Measurements from ENCODE around the gene ADCK1. TPM values are rescaled to one million over a fixed set of nuclear protein-coding genes. Genes with fewer than 3 reads are reported as not detected.
"Not testable (repeated sequence)": the region's sequence is repeated elsewhere in the genome, so short reads cannot be mapped to it uniquely, and the experiment has no call there.

Gene ADCK1
- total and polyA plus RNA-seq, 2 experiments from 2014 or later, result 8.2 to 16.4 TPM

DNA sequence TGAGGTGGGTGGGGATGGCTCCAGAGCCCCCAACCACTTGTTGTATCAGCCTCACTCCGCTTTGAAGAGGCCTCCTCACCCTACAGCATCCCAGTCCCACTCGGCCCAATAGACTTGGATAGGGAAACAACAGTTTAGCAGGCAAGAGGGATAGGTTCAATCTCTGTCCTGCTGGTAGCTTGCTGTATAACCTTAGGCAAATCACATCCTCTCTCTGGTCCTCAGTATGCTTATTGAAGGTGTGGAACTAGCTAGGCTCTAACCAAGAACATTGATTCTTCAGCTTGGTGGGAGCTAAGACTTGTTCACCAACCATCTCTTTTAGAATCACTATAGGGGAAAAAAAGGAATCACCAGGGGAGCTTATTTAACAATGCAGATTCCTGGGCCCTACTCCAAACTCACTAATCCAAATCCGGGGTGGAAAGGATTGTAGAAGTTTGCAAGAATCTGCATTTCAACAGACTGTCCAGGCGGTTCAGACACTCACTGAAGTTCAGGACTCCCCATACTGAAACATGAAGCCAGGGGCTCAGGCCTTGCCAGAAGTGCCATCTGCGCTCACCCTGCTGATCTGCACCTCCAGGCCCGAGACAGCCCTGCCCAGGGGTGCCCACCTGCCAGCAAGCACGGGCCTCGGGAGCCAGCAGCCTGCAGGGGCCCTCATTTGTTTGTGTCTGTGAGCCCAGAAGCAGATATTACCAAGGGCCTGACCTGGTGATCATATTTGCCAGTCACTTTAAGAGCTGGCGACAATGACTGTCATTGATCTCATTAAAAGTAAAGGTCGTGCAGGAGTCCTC lies 113.0 kb downstream of the ADCK1 start:
- Histone ChIP-seq H3K9me3 (ENCODE audit: low read depth) (no peaks in the 10 kb centered on the region), H3K79me2 (no peaks in the 10 kb centered on the region), H3K9me2 (replicated peaks; ENCODE audit: insufficient read depth) (no peaks in the 10 kb centered on the region), H3K4me2 (no peak overlapping the region), H3K36me3 (replicated peaks; ENCODE audit: insufficient read depth, low read depth) (no peaks in the 10 kb centered on the region), H3K4me1 (ENCODE audit: insufficient read depth) (no peaks in the 10 kb centered on the region), H3K27ac (no peak overlapping the region), H3K4me3 (no peak overlapping the region), H2AFZ (no peak overlapping the region), H4K20me1 (ENCODE audit: insufficient read depth, poor library complexity, severe bottlenecking) (no peaks in the 10 kb centered on the region), H3K27me3 (no peaks in the 10 kb centered on the region)
- TF ChIP-seq EZH2phosphoT487 (IDR thresholded peaks at IDR 0.05; ENCODE audit: low read depth, severe bottlenecking, unreplicated experiment), result no peak
- no peak for TF ChIP-seq CTCF (IDR thresholded peaks at IDR 0.05; ENCODE audit: poor library complexity)
- TF ChIP-seq EZH2 (IDR thresholded peaks at IDR 0.05; ENCODE audit: borderline replicate concordance), result no peak
- no peak for DNase-seq (ENCODE audit: low spot score)
- WGBS (ENCODE audit: low lambda C conversion rate, missing lambda C conversion rate), result 77% methylated on average over 10 of the region's 10 CpGs

DNA sequence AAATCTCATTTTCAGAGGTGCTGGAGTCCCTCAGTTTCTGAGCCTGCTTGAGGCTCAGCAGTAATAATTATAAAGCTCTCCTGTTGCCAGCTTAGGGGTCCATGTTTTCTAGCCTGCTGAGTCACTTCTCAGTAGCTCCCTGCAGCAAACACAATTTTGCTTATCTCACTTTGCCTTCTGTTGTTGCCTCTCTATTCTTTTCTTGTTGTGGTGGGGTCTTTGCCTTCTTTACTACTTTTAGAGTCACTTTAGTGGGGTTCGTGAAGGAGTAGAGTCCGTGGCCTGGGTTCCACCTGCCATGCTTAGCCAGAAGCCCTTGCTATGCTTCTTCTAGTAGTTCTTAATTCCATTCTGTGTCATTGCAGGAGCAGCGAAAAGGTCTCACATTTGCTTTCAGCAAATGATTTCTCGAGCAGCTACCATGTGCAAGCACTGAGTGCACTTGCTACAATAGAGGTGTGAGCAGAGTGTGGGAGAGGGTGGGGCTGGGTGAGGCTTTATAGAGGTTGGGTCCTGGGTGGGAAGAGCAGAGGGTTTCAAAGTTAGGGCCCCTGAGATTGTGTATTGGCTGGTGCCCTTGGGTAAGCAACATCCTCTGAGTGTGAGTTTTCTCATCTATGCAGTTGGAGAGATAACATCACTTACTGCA lies 114.3 kb downstream of the ADCK1 start:
- Histone ChIP-seq H3K79me2 (no peaks in the 10 kb centered on the region), H4K20me1 (ENCODE audit: insufficient read depth, poor library complexity, severe bottlenecking) (no peaks in the 10 kb centered on the region), H3K4me3 (no peak overlapping the region), H3K27ac (no peak overlapping the region), H3K4me2 (no peak overlapping the region), H3K9me2 (replicated peaks; ENCODE audit: insufficient read depth) (no peaks in the 10 kb centered on the region), H2AFZ (no peak overlapping the region), H3K36me3 (replicated peaks; ENCODE audit: insufficient read depth, low read depth) (no peaks in the 10 kb centered on the region), H3K27me3 (no peaks in the 10 kb centered on the region), H3K4me1 (ENCODE audit: insufficient read depth) (no peaks in the 10 kb centered on the region), H3K9me3 (ENCODE audit: low read depth) (no peaks in the 10 kb centered on the region)
- no peak for TF ChIP-seq EZH2phosphoT487 (IDR thresholded peaks at IDR 0.05; ENCODE audit: low read depth, severe bottlenecking, unreplicated experiment)
- no peak for TF ChIP-seq EZH2 (IDR thresholded peaks at IDR 0.05; ENCODE audit: borderline replicate concordance)
- TF ChIP-seq CTCF (IDR thresholded peaks at IDR 0.05; ENCODE audit: poor library complexity), result no peak
- 90% methylated on average over 4 of the region's 4 CpGs for WGBS (ENCODE audit: low lambda C conversion rate, missing lambda C conversion rate)
- DNase-seq (ENCODE audit: low spot score), result no peak

DNA sequence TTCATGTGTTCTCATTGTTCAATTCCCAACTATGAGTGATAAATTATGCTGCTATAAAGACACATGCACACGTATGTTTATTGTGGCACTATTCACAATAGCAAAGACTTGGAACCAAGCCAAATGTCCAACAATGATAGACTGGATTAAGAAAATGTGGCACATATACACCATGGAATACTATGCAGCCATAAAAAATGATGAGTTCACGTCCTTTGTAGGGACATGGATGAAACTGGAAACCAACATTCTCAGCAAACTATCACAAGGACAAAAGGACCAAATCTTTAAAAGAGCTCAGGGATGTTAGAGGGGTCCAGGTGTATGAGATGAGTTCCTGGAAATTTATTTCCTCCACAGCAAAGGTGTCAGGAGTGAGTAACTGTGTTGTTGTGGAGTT lies 115.5 kb downstream of the ADCK1 start:
- not testable (repeated sequence) for H3K27ac ChIP-seq; H4K20me1 ChIP-seq (ENCODE audit: insufficient read depth, poor library complexity, severe bottlenecking); H3K9me2 ChIP-seq (replicated peaks; ENCODE audit: insufficient read depth); H3K36me3 ChIP-seq (replicated peaks; ENCODE audit: insufficient read depth, low read depth); H3K9me3 ChIP-seq (ENCODE audit: low read depth); H3K4me3 ChIP-seq; H3K4me2 ChIP-seq; DNase-seq (ENCODE audit: low spot score); H2AFZ ChIP-seq; H3K79me2 ChIP-seq; H3K27me3 ChIP-seq; H3K4me1 ChIP-seq (ENCODE audit: insufficient read depth)
- 89% methylated on average over 2 of the region's 2 CpGs for WGBS (ENCODE audit: low lambda C conversion rate, missing lambda C conversion rate)

- Histone ChIP-seq H3K4me2 (no peak overlapping the region), H3K9me2 (replicated peaks; ENCODE audit: insufficient read depth) (no peaks in the 10 kb centered on the region), H3K36me3 (replicated peaks; ENCODE audit: insufficient read depth, low read depth) (no peaks in the 10 kb centered on the region), H3K27ac (no peak overlapping the region), H3K9me3 (ENCODE audit: low read depth) (no peaks in the 10 kb centered on the region), H3K4me3 (no peak overlapping the region), H3K27me3 (no peaks in the 10 kb centered on the region), H3K4me1 (ENCODE audit: insufficient read depth) (no peaks in the 10 kb centered on the region), H4K20me1 (ENCODE audit: insufficient read depth, poor library complexity, severe bottlenecking) (no peaks in the 10 kb centered on the region), H2AFZ (no peak overlapping the region), H3K79me2 (no peaks in the 10 kb centered on the region)
- DNase-seq (ENCODE audit: low spot score), result no peak
- TF ChIP-seq EZH2phosphoT487 (IDR thresholded peaks at IDR 0.05; ENCODE audit: low read depth, severe bottlenecking, unreplicated experiment) (no peak), CTCF (IDR thresholded peaks at IDR 0.05; ENCODE audit: poor library complexity) (no peak), EZH2 (IDR thresholded peaks at IDR 0.05; ENCODE audit: borderline replicate concordance) (no peak)
- 83% methylated on average over 7 of the region's 7 CpGs for WGBS (ENCODE audit: low lambda C conversion rate, missing lambda C conversion rate)
Observed at GRCh38 chr14:77917491-77918201, 117.7 kb downstream of the ADCK1 start.
